ENCODE measurements around the gene TUBGCP4.

TUBGCP4 gene

DNA sequence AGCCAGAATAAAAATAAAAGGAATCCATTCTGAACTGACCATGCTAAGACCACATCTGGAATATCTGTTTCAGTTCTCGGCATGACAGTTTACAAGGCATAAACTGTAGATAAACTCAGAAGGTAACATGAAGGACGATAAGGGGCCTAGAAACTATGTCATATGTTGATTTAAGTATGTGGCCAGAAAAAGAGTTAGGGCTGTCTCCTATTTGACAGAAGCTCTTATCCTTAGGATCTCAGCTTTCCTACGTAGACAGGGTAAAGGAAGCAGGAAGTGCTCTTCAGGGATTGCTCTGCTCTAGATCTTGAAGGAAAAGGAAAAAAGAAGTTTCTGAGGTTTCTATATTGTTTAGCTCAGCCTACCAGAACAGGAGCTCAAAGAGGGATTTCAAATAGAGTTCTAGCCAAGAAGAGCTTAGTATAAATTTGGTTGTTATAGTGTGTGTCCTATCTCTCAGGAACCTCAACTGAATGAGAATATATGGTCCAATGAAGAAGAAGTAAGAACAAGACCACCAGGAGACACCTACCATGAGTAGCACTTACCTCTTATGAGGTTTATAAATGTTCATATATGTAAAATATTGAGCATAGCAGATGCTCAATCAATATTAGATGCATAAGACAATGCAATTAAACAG is 62.9 kb downstream of the TUBGCP4 start:
- no peak for DNase-seq (ENCODE audit: low spot score)
- TF ChIP-seq, protein P1, sequence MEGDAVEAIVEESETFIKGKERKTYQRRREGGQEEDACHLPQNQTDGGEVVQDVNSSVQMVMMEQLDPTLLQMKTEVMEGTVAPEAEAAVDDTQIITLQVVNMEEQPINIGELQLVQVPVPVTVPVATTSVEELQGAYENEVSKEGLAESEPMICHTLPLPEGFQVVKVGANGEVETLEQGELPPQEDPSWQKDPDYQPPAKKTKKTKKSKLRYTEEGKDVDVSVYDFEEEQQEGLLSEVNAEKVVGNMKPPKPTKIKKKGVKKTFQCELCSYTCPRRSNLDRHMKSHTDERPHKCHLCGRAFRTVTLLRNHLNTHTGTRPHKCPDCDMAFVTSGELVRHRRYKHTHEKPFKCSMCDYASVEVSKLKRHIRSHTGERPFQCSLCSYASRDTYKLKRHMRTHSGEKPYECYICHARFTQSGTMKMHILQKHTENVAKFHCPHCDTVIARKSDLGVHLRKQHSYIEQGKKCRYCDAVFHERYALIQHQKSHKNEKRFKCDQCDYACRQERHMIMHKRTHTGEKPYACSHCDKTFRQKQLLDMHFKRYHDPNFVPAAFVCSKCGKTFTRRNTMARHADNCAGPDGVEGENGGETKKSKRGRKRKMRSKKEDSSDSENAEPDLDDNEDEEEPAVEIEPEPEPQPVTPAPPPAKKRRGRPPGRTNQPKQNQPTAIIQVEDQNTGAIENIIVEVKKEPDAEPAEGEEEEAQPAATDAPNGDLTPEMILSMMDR (conservative IDR thresholded peaks at IDR 0.05; ENCODE audit: low read depth), result no peak
- no peak overlapping the region for H3K27ac ChIP-seq
- ChIA-PET POLR2A (ENCODE audit: low non-redundant PET) (no interaction called here), CTCF (no interaction called here)

DNA sequence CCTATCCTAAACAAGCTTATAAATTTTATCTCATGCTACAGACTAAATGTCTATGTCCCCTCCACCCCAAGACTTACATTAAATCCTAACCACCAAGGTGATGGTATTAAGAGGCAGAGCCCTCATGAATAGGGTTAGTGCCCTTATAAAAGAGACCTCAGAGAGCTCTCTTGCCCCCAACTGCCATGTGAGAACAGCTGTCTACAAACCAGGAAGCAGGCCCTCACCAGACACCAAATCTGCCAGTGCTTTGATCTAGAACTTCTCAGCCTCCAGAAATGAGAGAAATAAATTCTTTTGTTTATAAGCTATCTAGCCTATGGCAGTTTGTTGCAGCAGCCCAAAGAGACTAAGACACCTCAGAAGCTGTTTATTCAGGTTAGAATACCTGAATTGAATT is 63.5 kb downstream of the TUBGCP4 start:
- no peak overlapping the region for H3K27ac ChIP-seq
- TF ChIP-seq, protein P1 (conservative IDR thresholded peaks at IDR 0.05; ENCODE audit: low read depth), result no peak
- DNase-seq (ENCODE audit: low spot score), result no peak
- ChIA-PET CTCF (interaction anchor here (0.6 kb wide), 1 partner anchor 36 kb away, joined by 5 read pairs; no protein-coding TSS in a partner anchor), POLR2A (ENCODE audit: low non-redundant PET) (no interaction called here)

DNA sequence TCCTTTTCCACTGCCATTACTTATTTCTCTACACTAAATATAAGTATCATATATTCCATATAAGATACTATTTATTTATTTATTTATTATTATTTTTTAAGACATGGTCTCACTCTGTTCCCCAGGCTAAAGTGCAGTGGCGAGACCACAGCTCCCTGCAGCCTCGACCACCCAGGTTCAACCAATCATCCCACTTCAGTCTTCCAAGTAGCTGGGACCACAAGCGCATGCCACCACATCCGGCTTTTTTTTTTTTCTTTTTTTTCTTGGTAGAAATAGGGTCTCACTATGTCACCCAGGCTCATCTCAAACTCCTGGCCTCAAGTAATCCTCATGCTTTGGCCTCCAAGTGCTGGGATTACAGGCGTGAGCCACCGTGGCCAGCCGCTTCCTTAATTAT is 65.5 kb downstream of the TUBGCP4 start:
- H3K27ac ChIP-seq, result no peak overlapping the region
- ChIA-PET POLR2A (ENCODE audit: low non-redundant PET) (no interaction called here), CTCF (interaction anchor here (0.6 to 0.7 kb wide), 2 partner anchors 16 to 534 kb away, joined by 3 to 7 read pairs; no protein-coding TSS in a partner anchor)
- TF ChIP-seq, protein P1 (conservative IDR thresholded peaks at IDR 0.05; ENCODE audit: low read depth), result no peak
- no peak for DNase-seq (ENCODE audit: low spot score)

DNA sequence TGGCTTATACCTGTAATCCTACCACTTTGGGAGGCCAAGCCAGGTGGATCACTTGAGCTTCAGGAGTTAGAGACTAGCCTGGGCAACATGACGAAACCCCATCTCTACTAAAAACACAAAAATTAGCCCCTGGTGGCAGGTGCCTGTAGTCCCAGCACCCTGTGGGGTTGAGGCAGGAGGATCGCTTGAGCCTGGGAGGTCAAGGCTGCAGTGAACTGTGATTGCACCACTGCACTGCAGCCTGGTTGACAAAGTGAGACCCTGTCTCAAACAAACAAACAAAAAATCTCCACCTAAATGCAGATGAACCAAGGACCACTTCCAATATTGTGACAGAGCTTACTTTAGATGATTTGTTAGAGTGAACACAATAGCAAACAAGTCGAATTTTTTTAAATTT is 68.4 kb downstream of the TUBGCP4 start:
- no peak for DNase-seq (ENCODE audit: low spot score)
- TF ChIP-seq, protein P1 (conservative IDR thresholded peaks at IDR 0.05; ENCODE audit: low read depth), result no peak
- CTCF ChIA-PET, result no interaction called here
- H3K27ac ChIP-seq, result no peak overlapping the region
- POLR2A ChIA-PET (ENCODE audit: low non-redundant PET), result no interaction called here

DNA sequence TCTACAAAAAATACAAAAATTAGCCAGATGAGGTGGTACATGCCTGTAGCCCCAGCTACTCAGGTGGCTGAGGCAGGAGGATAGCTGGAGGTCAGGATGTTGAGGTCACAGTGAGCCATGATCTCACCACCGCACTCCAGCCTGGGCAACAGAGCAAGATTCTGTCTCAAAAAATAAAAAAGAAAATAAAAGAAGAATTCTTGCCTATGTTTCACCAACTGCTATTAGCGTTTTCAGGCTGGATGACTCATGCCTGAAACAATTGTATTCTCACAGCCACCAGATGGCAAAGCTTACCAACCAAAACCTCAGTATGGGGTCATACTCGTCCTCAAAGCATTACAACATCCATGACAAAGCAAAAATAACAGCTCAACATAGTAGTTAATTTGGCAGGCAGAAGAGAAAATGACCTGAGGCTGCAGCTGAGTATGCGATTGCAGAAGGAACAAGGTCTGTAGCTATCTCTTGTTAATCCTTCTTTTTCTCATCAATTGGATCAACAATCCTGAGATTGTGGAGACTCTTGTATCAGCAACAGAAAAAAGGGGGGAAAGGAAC is 69.9 kb downstream of the TUBGCP4 start:
- ChIA-PET POLR2A (ENCODE audit: low non-redundant PET) (interaction anchor here (0.7 to 1.1 kb wide), 2 partner anchors 70 to 306 kb away, joined by 3 to 5 read pairs; partner anchors contain the start of gene PDIA3), CTCF (interaction anchor here (0.5 to 1.7 kb wide), 10 partner anchors 14 to 344 kb away, joined by 3 to 9 read pairs (median 4); partner anchors contain the start of gene ELL3)
- peak; percentile 94 for DNase-seq (ENCODE audit: low spot score)
- peak overlapping the region; percentile 86 for H3K27ac ChIP-seq
- TF ChIP-seq, protein P1 (conservative IDR thresholded peaks at IDR 0.05; ENCODE audit: low read depth), result peak; percentile 75

DNA sequence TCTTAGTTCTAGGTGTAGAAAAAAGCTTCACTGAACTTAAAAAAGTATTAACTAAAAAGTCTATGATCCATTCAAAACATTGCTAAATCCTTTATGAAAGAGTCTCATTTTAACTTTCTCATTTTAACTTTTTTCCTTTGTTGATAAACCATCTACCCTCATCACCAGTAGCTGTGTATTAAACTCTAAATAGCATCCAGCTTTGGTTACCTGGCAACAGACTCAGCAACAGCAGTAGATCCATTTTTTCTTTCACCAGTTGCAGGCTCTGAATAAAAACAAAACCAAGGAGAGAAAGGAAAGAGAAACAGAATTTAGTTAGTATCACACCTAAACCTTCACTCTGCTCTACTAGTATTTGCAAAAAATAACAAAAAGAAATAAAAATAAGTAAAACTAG is 70.4 kb downstream of the TUBGCP4 start:
- ChIA-PET POLR2A (ENCODE audit: low non-redundant PET) (interaction anchor here (1.1 kb wide), 1 partner anchor 305 kb away, joined by 3 read pairs; the partner anchor contains the start of gene PDIA3), CTCF (interaction anchor here (0.6 to 1.7 kb wide), 8 partner anchors 14 to 336 kb away, joined by 3 to 9 read pairs (median 4); partner anchors contain the start of gene ELL3)
- no peak for DNase-seq (ENCODE audit: low spot score)
- TF ChIP-seq, protein P1 (conservative IDR thresholded peaks at IDR 0.05; ENCODE audit: low read depth), result no peak
- peak overlapping the region; percentile 77 for H3K27ac ChIP-seq
